Ramos (cell line): ENCODE results near the gene NOLC1.

Source experiments
- in situ Hi-C: fragments of 300-500 bp; cut with MboI; formaldehyde crosslinking; loops from one replicate; pipeline ENCODE4 v1.14.3; 2022; ENCODE audit warnings: low sequenced_read_pairs; ENCODE audit not compliant: unreplicated experiment

The NOLC1 gene

GRCh38 chr10:102195296-102195870 lies 43.2 kb downstream of the NOLC1 start:
- in situ Hi-C loops, result no loop called here

DNA sequence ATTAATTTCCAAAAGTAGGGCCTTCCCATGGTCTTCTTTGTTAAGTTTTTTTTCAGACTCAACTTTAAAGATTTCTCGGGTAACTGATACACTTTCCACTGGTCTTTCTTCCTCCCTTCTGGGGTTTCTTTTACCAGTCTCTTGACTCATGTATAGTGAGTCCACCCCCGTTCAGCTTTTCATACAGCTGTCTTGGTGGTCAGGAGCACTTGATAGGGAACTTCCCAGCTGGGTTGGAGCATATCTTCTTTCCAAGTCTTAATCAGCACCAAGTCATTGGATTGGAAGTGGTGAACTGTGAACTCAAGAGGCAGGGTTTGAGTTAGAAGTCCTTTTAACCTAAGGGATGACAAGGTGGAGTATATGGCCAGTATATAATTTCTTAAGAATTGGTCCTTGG lies 44.7 kb downstream of the NOLC1 start:
- in situ Hi-C loops, result no loop called here

DNA sequence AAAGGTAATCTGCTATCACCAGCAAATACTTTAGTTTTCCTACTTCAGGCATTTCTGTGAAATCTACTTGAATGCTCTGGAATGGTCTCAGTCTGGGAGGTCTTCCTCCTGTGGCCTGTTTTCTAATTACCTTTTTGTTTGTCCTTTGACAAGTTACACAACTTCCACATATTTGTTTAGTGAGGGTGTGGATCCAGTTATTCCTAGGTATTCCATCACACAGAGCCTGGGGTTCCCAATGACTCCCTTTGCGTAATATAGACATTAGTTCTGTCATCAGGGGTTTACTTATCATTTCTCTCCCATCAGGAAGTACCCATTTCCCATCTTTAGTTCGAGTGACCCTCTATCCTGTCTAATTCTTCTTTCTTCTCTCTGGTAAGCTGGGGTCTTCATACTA lies 45.8 kb downstream of the NOLC1 start:
- in situ Hi-C loops, result no loop called here

- in situ Hi-C loops, result no loop called here
These were observed 48.8 kb downstream of the NOLC1 start for GRCh38 chr10:102200751-102201640.

GRCh38 chr10:102202386-102202785 lies 50.2 kb downstream of the NOLC1 start:
- in situ Hi-C loops, result no loop called here

DNA sequence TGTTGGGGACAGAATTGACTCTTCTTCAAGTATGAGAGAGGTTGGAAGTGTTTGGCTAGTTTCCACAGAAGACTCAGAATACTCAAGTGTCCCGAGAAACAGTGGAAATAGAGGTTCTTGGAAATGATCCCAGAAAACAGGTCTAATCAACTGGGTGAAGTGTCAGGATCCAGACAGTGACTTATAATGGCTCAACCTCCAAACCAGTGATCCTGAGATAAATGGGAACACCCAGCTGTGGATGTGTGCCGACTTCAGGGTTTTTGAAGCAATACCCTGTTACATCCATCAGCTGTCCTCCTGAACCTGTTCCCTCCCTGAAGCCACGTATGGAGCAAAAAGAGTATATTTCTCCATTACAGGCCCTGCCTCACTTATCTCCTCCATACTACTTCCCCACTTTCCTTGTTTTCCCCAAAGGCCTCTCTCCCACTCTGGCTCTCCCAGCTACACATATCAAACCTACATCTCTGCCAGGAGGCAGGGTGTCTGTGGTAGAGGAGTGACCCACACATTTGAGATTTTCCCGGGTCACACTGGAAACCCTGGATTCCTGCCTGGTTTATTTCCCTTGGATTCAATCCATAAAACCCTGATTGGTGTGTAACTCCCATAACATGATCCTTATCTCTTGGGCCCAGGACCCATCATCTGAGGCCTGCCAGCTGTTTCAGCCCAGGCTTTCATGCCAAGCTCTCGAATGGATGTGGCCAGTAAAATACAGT lies 56.3 kb downstream of the NOLC1 start:
- in situ Hi-C loops, result no loop called here

- in situ Hi-C loops, result no loop called here
These were observed 59.6 kb downstream of the NOLC1 start for GRCh38 chr10:102211615-102212299.
